Gastrocnemius medialis (tissue), 4 donors: ENCODE measurements around the gene TBL1Y. TPM values are rescaled to one million over a fixed set of nuclear protein-coding genes. Genes with fewer than 3 reads are reported as not detected.
"Not testable (repeated sequence)": the region's sequence is repeated elsewhere in the genome, so short reads cannot be mapped to it uniquely, and the experiment has no call there.

Source experiments
- ATAC-seq, 2 donors: fragments of 150-250 bp; one replicate each; pipeline ENCODE4 v1.9.1; 2016
- DNase-seq, 2 donors: peaks; one replicate each; pipeline ENCODE4 v3.0.0-alpha.2; 2019
- H3K27ac ChIP-seq, 4 donors: fragments of 200-600 bp; sonication (generic); 1 replicate in 1 of 4; 2 replicates in 3 of 4; pipeline ENCODE4 v1.5.1; 2016 to 2018; ENCODE audit warnings: mild to moderate bottlenecking in 2 of 4, moderate library complexity in 1 of 4
- H3K27me3 ChIP-seq, 3 donors: fragments of 200-600 bp; sonication (generic) in 2 of 3; 1 replicate in 1 of 3; 2 replicates in 2 of 3; pipeline versions ENCODE4 v1.5.1 to v1.6.0; 2016 to 2019; ENCODE audit warnings: mild to moderate bottlenecking in 1 of 3, moderate library complexity in 1 of 3
- H3K36me3 ChIP-seq, 2 donors: fragments of 200-600 bp; sonication (generic) in 1 of 2; one replicate each; pipeline ENCODE4 v1.5.1; 2017 to 2018
- H3K4me1 ChIP-seq, 2 donors: fragments of 200-600 bp; sonication (generic) in 1 of 2; one replicate each; pipeline ENCODE4 v1.5.1; 2016 to 2017; ENCODE audit warnings: mild to moderate bottlenecking in 2 of 2
- H3K4me3 ChIP-seq, 4 donors: fragments of 200-600 bp; sonication (generic) in 3 of 4; 1 replicate in 1 of 4; 2 replicates in 3 of 4; pipeline ENCODE4 v1.5.1; 2016 to 2019; ENCODE audit warnings: mild to moderate bottlenecking in 2 of 4
- H3K9me3 ChIP-seq, 3 donors: fragments of 200-600 bp; sonication (generic) in 2 of 3; 1 replicate in 1 of 3; 2 replicates in 2 of 3; pipeline ENCODE4 v1.5.1; 2016 to 2019
- POLR2A ChIP-seq, 2 donors: fragments of 450-650 bp; IDR thresholded peaks; one replicate each; pipeline ENCODE4 v1.6.1; 2017; ENCODE audit warnings: antibody characterized with exemption in 2 of 2, mild to moderate bottlenecking in 2 of 2, moderate library complexity in 2 of 2
- in situ Hi-C, 4 donors: fragments of 200-750 bp; cut with MboI; loops; one replicate each; pipeline versions ENCODE4 v1.15.0 to v1.8.0; 2017; ENCODE audit warnings: low sequenced_read_pairs in 4 of 4
- intact Hi-C: fragments of 100-400 bp; cut with DNase I; formaldehyde crosslinking; loops from one replicate; pipeline ENCODE4 v1.15.1; 2023; ENCODE audit warnings: low total_unique reads
- total RNA-seq, 4 donors: library from RNA; depleted of rRNA; stranded (reverse); fragments of >200 nt; gene quantifications; one replicate each; pipeline versions ENCODE4 v1.1.0 to v1.2.3, GENCODE V29; 2016
- TF ChIP-seq, protein P1 (sequence below), 5 experiments: fragments of 450-650 bp in 3 of 5; fragments of 200-600 bp in 2 of 5; sonication (generic) in 2 of 5; IDR thresholded peaks in 4 of 5; conservative IDR thresholded peaks in 1 of 5; 1 replicate in 4 of 5; 2 replicates in 1 of 5; pipeline ENCODE4 v1.5.1; 2016 to 2019; ENCODE audit warnings: antibody characterized with exemption in 5 of 5, mild to moderate bottlenecking in 3 of 5, moderate library complexity in 3 of 5

The TBL1Y gene
- total RNA-seq, 4 donors from 2014 or later: 1.1 to 8.8 TPM; not detected in 2

DNA sequence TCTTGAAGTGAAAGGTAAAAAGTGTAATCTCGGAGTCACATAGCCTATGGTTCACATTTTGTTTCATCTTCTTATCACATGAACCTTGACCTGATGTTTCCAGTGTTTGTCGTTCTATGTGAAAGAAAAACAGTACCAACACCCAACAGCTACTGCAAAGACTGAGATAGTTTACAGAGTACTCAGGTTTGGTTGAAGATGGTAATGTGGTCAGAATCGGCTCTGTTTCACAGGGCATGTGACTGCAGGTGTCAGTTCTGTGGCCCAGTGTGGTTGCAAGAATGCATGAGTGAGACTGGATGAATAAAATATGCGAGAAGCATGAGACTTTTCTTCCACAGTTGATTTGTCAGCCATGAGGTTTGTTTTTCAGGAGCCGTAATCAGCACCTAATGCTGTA lies 130.2 kb downstream of the TBL1Y start:
- in situ Hi-C loops: no loop called here

DNA sequence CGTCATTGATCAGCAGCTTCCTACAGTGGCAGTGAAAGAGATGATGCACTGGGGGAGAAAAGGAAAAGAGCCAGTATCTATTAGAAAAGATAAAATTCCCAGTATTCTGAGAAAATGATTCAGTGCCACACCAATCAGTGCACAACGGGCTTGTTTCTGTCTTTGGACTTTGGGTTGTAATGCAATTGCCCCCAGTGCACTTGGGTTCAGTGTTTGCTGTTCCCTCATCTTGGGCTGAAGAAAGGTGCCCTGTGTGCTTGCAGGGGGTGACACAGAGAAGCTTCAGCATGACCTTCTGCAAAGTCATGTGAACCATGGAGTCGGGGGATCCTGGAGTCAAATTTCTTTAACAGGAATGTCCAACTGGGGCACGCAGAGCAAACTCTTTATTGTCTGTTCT lies 131.5 kb downstream of the TBL1Y start:
- ATAC-seq (no peak), DNase-seq (no peak)
- intact Hi-C loops: no loop called here
- Histone ChIP-seq H3K4me1 (no peaks in the 10 kb centered on the region), H3K4me3 (no peak overlapping the region), H3K9me3 (no peaks in the 10 kb centered on the region), H3K27ac (no peak overlapping the region), H3K36me3 (no peaks in the 10 kb centered on the region), H3K27me3 (no peaks in the 10 kb centered on the region)
- TF ChIP-seq POLR2A (IDR thresholded peaks at IDR 0.05): no peak
- TF ChIP-seq, protein P1, sequence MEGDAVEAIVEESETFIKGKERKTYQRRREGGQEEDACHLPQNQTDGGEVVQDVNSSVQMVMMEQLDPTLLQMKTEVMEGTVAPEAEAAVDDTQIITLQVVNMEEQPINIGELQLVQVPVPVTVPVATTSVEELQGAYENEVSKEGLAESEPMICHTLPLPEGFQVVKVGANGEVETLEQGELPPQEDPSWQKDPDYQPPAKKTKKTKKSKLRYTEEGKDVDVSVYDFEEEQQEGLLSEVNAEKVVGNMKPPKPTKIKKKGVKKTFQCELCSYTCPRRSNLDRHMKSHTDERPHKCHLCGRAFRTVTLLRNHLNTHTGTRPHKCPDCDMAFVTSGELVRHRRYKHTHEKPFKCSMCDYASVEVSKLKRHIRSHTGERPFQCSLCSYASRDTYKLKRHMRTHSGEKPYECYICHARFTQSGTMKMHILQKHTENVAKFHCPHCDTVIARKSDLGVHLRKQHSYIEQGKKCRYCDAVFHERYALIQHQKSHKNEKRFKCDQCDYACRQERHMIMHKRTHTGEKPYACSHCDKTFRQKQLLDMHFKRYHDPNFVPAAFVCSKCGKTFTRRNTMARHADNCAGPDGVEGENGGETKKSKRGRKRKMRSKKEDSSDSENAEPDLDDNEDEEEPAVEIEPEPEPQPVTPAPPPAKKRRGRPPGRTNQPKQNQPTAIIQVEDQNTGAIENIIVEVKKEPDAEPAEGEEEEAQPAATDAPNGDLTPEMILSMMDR (IDR thresholded peaks at IDR 0.05 in 4 of 5, conservative IDR thresholded peaks at IDR 0.05 in 1 of 5): no peak
- in situ Hi-C loops: no loop called here

More for the DNA sequence above, 130.2 kb downstream of the TBL1Y start:
- no peaks in the 10 kb centered on the region for H3K9me3 ChIP-seq
- DNase-seq (no peak), ATAC-seq (no peak)
- H3K4me1 ChIP-seq: no peaks in the 10 kb centered on the region
- TF ChIP-seq, protein P1 (IDR thresholded peaks at IDR 0.05 in 4 of 5, conservative IDR thresholded peaks at IDR 0.05 in 1 of 5): no peak
- TF ChIP-seq POLR2A (IDR thresholded peaks at IDR 0.05): no peak
- intact Hi-C loops: no loop called here
- H3K27me3 ChIP-seq: no peaks in the 10 kb centered on the region
- no peak overlapping the region for H3K4me3 ChIP-seq
- H3K36me3 ChIP-seq: no peaks in the 10 kb centered on the region
- no peak overlapping the region for H3K27ac ChIP-seq

DNA sequence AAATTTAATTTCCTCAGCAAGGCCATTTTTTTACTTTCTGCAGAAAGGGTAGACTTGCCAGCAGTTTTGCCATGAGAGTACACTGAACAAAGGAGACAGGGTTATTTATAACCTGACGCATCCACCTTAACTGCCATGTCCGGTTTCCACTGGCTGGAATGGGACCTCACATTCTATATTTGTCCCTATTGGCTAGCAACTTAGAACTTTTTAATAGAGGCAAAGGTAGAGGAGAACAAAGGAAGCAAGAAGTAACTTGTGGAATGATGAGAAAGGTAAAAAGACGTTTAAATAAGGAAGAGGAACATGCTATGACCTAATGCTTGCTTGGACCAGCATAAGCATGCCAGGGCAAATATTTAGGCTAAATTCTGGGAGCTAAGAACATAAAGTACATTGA lies 142.0 kb downstream of the TBL1Y start:
- not testable (repeated sequence) for ATAC-seq, H3K4me3 ChIP-seq

DNA sequence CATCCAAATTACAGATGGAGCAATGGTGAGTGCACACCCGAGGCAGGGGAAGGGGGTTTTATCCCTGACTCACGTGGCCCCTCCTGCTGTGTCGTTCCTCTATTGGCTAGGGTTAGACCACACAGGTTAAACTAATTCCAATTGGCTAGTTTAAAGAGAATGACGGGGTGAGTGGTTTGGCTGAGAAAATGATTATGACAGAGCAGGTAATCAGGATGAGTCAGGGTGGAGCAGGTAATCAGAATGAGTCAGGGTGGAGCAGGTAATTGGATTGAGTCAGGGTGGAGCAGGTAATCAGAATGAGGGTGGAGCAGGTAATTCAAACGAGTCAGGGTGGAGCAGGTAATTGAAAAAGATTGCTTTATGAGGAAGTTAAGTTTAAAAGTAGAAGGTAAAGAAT lies 146.4 kb downstream of the TBL1Y start:
- no peaks in the 10 kb centered on the region for H3K36me3 ChIP-seq
- no peak for DNase-seq
- no peaks in the 10 kb centered on the region for H3K4me1 ChIP-seq
- no peaks in the 10 kb centered on the region for H3K9me3 ChIP-seq
- in situ Hi-C loops: no loop called here
- TF ChIP-seq, protein P1 (IDR thresholded peaks at IDR 0.05 in 4 of 5, conservative IDR thresholded peaks at IDR 0.05 in 1 of 5): no peak
- no peak for TF ChIP-seq POLR2A (IDR thresholded peaks at IDR 0.05)
- H3K4me3 ChIP-seq: no peak overlapping the region
- no peak for ATAC-seq
- intact Hi-C loops: no loop called here
- no peak overlapping the region for H3K27ac ChIP-seq
- H3K27me3 ChIP-seq: no peaks in the 10 kb centered on the region

More for the DNA sequence above, 142.0 kb downstream of the TBL1Y start:
- H3K9me3 ChIP-seq, in situ Hi-C loops, DNase-seq, H3K27ac ChIP-seq, H3K4me1 ChIP-seq, H3K36me3 ChIP-seq, H3K27me3 ChIP-seq, intact Hi-C loops: not testable (repeated sequence)

DNA sequence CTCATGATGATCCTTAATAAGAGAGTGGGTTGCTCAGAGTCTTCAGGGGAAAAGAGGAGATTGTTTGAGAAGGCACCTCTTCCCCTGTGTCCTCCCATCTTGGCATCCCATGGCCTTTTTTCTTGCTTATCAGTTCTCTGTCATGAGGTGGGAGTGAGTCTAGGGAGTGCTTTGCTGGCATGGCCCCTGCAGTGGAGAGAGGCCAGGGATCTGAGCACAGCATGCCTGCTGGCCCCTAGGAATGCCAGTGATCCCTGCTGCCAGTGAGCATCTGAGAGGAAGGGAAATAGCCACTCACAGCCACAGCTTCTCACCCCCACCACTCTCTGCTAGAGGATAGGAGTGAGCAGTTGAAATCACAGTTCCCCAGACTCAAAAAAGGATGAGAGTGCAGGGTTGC lies 168.2 kb downstream of the TBL1Y start:
- intact Hi-C loops (no loop called here), in situ Hi-C loops (loop anchor here in 1 of 4 donors (25.0 kb wide), 1 partner anchor 116 kb away; no protein-coding TSS in a partner anchor)
- Histone ChIP-seq H3K4me1 (no peaks in the 10 kb centered on the region), H3K9me3 (no peaks in the 10 kb centered on the region), H3K27ac (no peak overlapping the region), H3K4me3 (no peak overlapping the region), H3K27me3 (no peaks in the 10 kb centered on the region), H3K36me3 (no peaks in the 10 kb centered on the region)
- DNase-seq (no peak), ATAC-seq (no peak)
- TF ChIP-seq, protein P1 (IDR thresholded peaks at IDR 0.05 in 4 of 5, conservative IDR thresholded peaks at IDR 0.05 in 1 of 5): no peak
- TF ChIP-seq POLR2A (IDR thresholded peaks at IDR 0.05): no peak

DNA sequence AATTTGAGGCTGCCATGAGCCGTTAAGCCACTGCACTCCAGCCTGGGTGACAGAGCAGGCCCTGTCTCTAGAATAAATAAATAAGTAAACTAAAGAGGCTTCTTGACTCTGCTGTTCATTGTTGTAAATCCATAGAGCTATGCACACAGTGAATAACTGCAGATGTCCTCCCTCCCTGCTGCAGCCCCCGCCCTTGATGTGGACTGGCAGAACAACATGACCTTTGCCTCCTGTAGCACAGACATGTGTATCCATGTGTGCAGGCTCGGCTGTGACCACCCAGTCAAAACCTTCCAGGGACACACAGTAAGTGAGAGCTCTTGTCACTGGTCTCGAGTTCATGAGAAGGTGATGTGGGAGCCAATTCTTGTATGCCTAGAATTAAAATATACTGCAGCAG lies 170.1 kb downstream of the TBL1Y start:
- H3K36me3 ChIP-seq, H3K4me3 ChIP-seq, intact Hi-C loops, ATAC-seq, H3K27ac ChIP-seq, H3K27me3 ChIP-seq, DNase-seq, H3K4me1 ChIP-seq, H3K9me3 ChIP-seq: not testable (repeated sequence)
- in situ Hi-C loops: loop anchor here in 2 of 4 donors (5.0 to 25.0 kb wide), 2 partner anchors 118 kb away; no protein-coding TSS in a partner anchor
